Fibroblast of villous mesenchyme (primary cell): ENCODE measurements around the gene HNRNPA0. TPM values are rescaled to one million over a fixed set of nuclear protein-coding genes. Genes with fewer than 3 reads are reported as not detected.
"Not testable (repeated sequence)": the region's sequence is repeated elsewhere in the genome, so short reads cannot be mapped to it uniquely, and the experiment has no call there.

Experiments used
- DNase-seq: peaks from one replicate; pipeline ENCODE4 v3.0.0-alpha.2; 2010; ENCODE audit warnings: low read depth
- H3K4me3 ChIP-seq: 2 replicates; pipeline ENCODE4 v1.5.1; 2011; ENCODE audit warnings: low read depth, mild to moderate bottlenecking, low read length
- total RNA-seq: library from RNA; depleted of rRNA; stranded (reverse); fragments of >200 nt; gene quantifications from 2 replicates; pipeline ENCODE4 v1.2.3, GENCODE V29; 2012
- TF ChIP-seq, protein P1 (sequence below): IDR thresholded peaks from 2 replicates; pipeline ENCODE4 v1.5.1; 2012; ENCODE audit warnings: low read depth, mild to moderate bottlenecking, low read length; ENCODE audit not compliant: insufficient read depth

HNRNPA0 gene
- total RNA-seq, 1 donor: 18.1 TPM

DNA sequence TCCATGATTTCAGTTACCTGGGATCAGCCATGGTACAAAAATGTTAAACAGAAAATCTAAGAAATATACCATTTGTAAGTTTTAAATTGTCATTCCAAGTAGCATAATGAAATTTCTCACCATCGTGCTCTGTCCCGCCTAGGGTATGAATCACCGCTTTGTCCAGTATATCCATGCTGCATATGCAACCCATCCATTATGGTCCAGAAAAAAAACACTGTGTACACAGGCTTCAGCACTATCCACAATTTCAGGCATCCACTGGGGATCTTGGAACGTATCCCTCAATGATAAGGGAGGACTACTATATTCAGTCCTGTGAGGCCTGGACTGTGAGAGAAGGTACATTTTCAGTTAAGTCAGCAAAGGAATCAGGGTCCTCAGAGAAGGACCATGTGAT, 37.6 kb upstream of the HNRNPA0 start:
- no peak overlapping the region for H3K4me3 ChIP-seq
- TF ChIP-seq, protein P1, sequence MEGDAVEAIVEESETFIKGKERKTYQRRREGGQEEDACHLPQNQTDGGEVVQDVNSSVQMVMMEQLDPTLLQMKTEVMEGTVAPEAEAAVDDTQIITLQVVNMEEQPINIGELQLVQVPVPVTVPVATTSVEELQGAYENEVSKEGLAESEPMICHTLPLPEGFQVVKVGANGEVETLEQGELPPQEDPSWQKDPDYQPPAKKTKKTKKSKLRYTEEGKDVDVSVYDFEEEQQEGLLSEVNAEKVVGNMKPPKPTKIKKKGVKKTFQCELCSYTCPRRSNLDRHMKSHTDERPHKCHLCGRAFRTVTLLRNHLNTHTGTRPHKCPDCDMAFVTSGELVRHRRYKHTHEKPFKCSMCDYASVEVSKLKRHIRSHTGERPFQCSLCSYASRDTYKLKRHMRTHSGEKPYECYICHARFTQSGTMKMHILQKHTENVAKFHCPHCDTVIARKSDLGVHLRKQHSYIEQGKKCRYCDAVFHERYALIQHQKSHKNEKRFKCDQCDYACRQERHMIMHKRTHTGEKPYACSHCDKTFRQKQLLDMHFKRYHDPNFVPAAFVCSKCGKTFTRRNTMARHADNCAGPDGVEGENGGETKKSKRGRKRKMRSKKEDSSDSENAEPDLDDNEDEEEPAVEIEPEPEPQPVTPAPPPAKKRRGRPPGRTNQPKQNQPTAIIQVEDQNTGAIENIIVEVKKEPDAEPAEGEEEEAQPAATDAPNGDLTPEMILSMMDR: no peak
- no peak for DNase-seq

DNA sequence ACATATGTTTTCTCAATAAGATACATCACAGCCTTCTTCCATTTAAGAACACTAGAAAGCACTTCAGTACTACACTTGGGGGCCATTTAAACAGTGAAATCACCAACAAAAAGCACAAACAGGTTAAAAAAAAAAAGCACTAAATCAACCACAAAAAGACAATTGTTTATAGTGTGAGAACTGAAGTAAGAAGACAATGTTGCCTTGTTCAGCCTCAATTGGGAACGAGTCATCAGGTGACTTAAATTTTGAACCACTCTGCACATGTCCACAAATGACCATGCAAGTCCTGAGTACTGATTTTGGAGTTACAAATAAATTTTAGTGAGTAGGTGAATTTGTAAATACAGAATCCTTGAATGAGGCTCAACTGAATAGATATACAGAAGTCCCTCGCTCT, 37.2 kb upstream of the HNRNPA0 start:
- no peak overlapping the region for H3K4me3 ChIP-seq
- DNase-seq: no peak
- TF ChIP-seq, protein P1: no peak

DNA sequence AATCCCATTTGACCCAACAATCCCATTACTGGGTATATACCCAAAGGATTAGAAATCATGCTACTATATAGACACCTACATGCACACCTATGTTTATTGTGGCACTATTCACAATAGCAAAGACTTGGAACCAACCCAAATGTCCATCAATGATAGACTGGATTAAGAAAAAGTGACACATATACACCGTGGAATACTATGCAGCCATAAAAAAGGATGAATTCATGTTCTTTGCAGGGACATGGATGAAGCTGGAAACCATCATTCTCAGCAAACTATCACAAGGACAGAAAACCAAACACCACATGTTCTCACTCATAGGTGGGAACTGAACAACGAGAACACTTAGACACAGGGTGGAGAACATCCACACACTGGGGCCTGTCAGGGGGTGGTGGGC, 34.4 kb upstream of the HNRNPA0 start:
- H3K4me3 ChIP-seq, DNase-seq: not testable (repeated sequence)

DNA sequence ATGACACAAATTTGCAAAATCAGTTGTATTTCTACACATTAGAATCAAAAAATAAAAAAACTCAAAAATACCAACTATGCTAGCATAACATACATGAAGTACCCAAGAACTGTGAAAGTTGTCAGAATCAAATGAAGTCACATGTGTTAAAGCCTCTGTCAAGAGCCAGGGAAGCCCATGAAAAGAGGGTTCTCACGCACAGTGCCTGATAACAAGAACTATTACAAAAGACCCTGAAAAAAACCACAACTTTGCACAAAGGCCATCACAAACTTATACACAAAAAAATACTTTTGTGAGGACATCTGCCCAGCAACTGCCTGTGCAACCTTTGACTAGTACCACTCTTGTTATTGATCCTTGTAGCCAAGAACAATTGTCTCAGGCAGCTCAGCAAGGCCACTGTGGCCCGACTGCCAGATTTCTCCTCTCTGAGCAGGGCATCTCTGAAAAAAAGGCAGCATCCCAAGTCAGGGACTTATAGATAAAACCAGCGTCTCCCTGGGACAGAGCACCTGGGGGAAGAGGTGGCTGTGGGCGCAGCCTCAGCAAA, 28.9 kb upstream of the HNRNPA0 start:
- DNase-seq: no peak
- TF ChIP-seq, protein P1: no peak
- no peak overlapping the region for H3K4me3 ChIP-seq

DNA sequence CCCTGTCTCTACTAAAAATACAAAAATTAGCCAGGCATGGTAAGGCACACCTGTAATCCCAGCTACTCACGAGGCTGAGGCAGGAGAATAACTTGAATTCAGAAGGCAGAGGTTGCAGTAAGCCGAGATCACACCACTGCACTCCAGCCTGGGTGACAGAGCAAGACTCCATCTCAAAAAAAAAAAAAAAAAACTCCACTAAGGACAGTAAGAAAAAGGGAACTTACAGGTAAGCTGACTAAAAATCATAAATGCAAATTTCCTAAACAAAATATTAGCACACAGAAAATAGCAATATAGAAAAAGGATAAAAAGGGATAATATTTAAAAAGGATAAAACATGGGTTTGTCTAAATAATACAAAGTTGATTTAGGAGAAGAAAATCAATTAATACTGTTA, 27.9 kb upstream of the HNRNPA0 start:
- H3K4me3 ChIP-seq: no peak overlapping the region
- no peak for DNase-seq
- TF ChIP-seq, protein P1: no peak

DNA sequence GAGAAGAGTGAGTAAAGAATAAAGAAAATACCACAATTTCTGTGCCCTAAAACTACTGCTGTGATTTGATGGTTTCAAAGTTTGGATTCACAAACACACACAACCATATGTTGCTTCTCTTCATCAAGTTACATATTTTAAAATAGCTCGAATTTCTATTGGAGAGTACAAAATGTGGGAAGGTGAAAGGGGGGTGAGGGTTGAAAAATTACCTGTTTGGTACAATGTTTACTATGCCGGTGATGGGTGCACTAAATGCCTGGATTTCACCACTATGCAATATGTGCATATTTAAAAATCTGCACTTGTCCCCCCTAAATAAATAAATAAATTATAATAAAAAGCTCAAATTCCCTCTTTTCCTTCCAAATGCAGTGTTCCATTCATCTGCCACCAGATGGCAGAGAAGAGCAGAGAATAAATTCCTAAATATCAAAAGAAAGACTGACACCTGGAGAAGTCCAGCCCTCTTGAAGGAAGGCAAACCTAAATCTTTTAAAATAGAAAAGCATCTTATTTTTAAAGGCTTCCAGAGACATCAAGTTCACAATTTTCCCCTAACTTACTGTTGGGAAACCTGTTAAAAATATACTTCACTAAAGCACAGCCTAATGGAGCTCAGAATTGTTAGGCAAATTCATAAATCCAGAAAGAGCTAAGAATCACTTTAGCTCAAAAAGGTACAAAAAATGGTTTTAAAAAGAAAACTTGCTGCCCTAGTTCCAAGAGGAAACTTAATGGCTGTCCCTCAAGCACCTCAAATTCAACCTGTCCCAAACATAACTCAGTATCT, 24.8 kb upstream of the HNRNPA0 start:
- H3K4me3 ChIP-seq: no peak overlapping the region
- TF ChIP-seq, protein P1: peak; percentile 81
- peak; percentile 53 for DNase-seq

DNA sequence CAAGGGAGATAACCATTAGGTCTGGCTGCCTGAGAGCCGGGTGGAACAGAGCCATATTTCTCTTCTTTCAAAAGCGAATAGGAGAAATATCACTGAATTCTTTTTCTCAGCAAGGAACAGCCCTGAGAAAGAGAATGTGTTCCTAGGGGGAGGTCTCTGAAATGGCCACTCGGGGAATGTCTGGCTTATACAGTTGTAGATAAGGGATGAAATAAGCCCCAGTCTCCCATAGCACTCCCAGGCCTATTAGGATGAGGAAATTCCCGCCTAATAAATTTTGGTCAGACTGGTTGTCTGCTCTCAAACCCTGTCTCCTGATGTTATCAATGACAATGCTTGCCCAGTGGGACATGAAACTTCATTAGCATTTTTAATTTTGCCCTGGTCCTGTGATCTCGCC, 13.8 kb upstream of the HNRNPA0 start:
- H3K4me3 ChIP-seq, DNase-seq: not testable (repeated sequence)

DNA sequence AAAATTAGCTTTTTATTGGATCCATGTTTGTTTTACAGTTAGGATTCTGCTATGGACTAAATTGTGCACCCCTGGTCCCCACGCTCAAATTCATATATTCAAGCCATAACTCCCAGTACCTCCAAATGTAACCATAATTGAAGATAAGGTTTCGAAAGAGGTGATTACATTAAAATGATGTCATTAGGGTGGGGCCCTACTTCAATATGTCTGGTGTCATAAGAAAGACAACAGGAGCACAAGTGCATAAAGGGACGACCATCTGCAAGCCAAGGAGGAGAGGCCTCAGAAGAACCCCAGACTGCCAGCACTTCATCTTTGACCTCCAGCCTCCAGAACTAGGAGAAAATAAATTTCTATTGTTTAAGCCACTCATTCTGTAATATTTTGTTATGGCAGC, 7.4 kb upstream of the HNRNPA0 start:
- peak; percentile 6 for DNase-seq
- no peak overlapping the region for H3K4me3 ChIP-seq
- TF ChIP-seq, protein P1: no peak
